CD14-positive monocyte (primary cell): ENCODE results near the gene TKT. TPM values are rescaled to one million over a fixed set of nuclear protein-coding genes. Genes with fewer than 3 reads are reported as not detected.

Experiments
- DNase-seq, 3 donors: peaks; one replicate each; pipeline ENCODE4 v3.0.0-alpha.2; 2011 to 2022
- H2AFZ ChIP-seq: 2 replicates; pipeline ENCODE4 v1.6.0; 2012; ENCODE audit warnings: mild to moderate bottlenecking, low read depth, low read length, inconsistent platforms; ENCODE audit not compliant: insufficient read depth, poor library complexity, severe bottlenecking
- H3K27ac ChIP-seq, 2 donors: 1 replicate in 1 of 2; 2 replicates in 1 of 2; pipeline ENCODE4 v1.5.1; 2012 to 2013; ENCODE audit warnings: low read length in 2 of 2, control low read depth in 1 of 2, inconsistent platforms in 1 of 2, low read depth in 1 of 2, mild to moderate bottlenecking in 1 of 2
- H3K27me3 ChIP-seq, 2 donors: one replicate each; pipeline versions ENCODE4 v1.6.0 to v1.6.1; 2011 to 2013; ENCODE audit warnings: low read length in 2 of 2; ENCODE audit not compliant: control insufficient read depth in 2 of 2, insufficient read depth in 2 of 2
- H3K36me3 ChIP-seq, 2 donors: replicated peaks in 1 of 2; 1 replicate in 1 of 2; 2 replicates in 1 of 2; pipeline versions ENCODE4 v1.5.1 to v1.6.1; 2012 to 2013; ENCODE audit warnings: low read length in 2 of 2, control low read depth in 1 of 2, inconsistent platforms in 1 of 2, mild to moderate bottlenecking in 1 of 2; ENCODE audit not compliant: insufficient read depth in 2 of 2, control insufficient read depth in 1 of 2
- H3K4me1 ChIP-seq, 2 donors: 1 replicate in 1 of 2; 2 replicates in 1 of 2; pipeline versions ENCODE4 v1.5.1 to v1.6.1; 2012 to 2013; ENCODE audit warnings: low read length in 2 of 2, control low read depth in 1 of 2, inconsistent platforms in 1 of 2, mild to moderate bottlenecking in 1 of 2, moderate library complexity in 1 of 2; ENCODE audit not compliant: insufficient read depth in 2 of 2, control insufficient read depth in 1 of 2
- H3K4me2 ChIP-seq: replicated peaks from 2 replicates; pipeline ENCODE3; 2012; ENCODE audit warnings: low read length, moderate library complexity, mild to moderate bottlenecking; ENCODE audit not compliant: poor library complexity, severe bottlenecking; ENCODE audit errors: extremely low read depth
- H3K4me3 ChIP-seq, 3 experiments: fragments of 200-600 bp in 1 of 3; sonication (generic) in 1 of 3; replicated peaks in 1 of 3; 1 replicate in 2 of 3; 2 replicates in 1 of 3; pipeline ENCODE4 v1.5.1; 2011 to 2013; ENCODE audit warnings: low read length in 3 of 3, mild to moderate bottlenecking in 3 of 3, control low read depth in 2 of 3, low read depth in 2 of 3, inconsistent platforms in 1 of 3, moderate library complexity in 1 of 3
- H3K79me2 ChIP-seq: 2 replicates; pipeline ENCODE4 v1.6.0; 2012; ENCODE audit warnings: mild to moderate bottlenecking, control low read depth, inconsistent platforms, low read length, moderate library complexity; ENCODE audit not compliant: insufficient read depth
- H3K9ac ChIP-seq: 2 replicates; pipeline ENCODE4 v1.6.0; 2017; ENCODE audit warnings: low read length, mild to moderate bottlenecking; ENCODE audit not compliant: insufficient read depth, poor library complexity, severe bottlenecking
- H3K9me3 ChIP-seq, 2 donors: replicated peaks in 1 of 2; 1 replicate in 1 of 2; 2 replicates in 1 of 2; pipeline versions ENCODE4 v1.5.1 to v1.6.1; 2012 to 2013; ENCODE audit warnings: low read length in 2 of 2, control low read depth in 1 of 2; ENCODE audit not compliant: control insufficient read depth in 1 of 2, insufficient read depth in 1 of 2
- H4K20me1 ChIP-seq: 2 replicates; pipeline ENCODE4 v1.6.0; 2012; ENCODE audit warnings: mild to moderate bottlenecking, low read length, control low read depth, moderate library complexity; ENCODE audit not compliant: insufficient read depth
- H3K27ac Mint-ChIP-seq, 7 donors: one replicate each; pipeline ENCODE4 v1.8.0; 2020; ENCODE audit warnings: mild to moderate bottlenecking in 7 of 7, mixed read lengths in 7 of 7, moderate library complexity in 6 of 7, inconsistent platforms in 2 of 7
- H3K27me3 Mint-ChIP-seq, 3 donors: one replicate each; pipeline ENCODE4 v1.8.0; 2021 to 2022; ENCODE audit warnings: low read depth in 3 of 3, mild to moderate bottlenecking in 3 of 3, mixed read lengths in 3 of 3, moderate library complexity in 3 of 3, inconsistent platforms in 1 of 3
- H3K36me3 Mint-ChIP-seq, 2 donors: one replicate each; pipeline ENCODE4 v1.8.0; 2020; ENCODE audit warnings: mixed read lengths in 2 of 2, inconsistent platforms in 1 of 2, mild to moderate bottlenecking in 1 of 2
- H3K4me1 Mint-ChIP-seq: one replicate; pipeline ENCODE4 v1.8.0; 2020; ENCODE audit warnings: mild to moderate bottlenecking, mixed read lengths
- H3K4me3 Mint-ChIP-seq, 2 donors: one replicate each; pipeline ENCODE4 v1.8.0; 2020; ENCODE audit warnings: mild to moderate bottlenecking in 2 of 2, mixed read lengths in 2 of 2, moderate library complexity in 1 of 2
- H3K9me3 Mint-ChIP-seq, 7 donors: one replicate each; pipeline ENCODE4 v1.8.0; 2020 to 2022; ENCODE audit warnings: mixed read lengths in 7 of 7, mild to moderate bottlenecking in 6 of 7, moderate library complexity in 6 of 7, inconsistent platforms in 2 of 7
- WGBS: methylation state at CpG from one replicate; pipeline ENCODE4 v1.1.5; 2013; ENCODE audit warnings: missing lambda C conversion rate; ENCODE audit not compliant: insufficient coverage; 5-methylcytosine and 5-hydroxymethylcytosine counted together
- intact Hi-C, 2 donors: fragments of 100-400 bp; cut with micrococcal nuclease; formaldehyde crosslinking; loops; one replicate each; pipeline versions ENCODE4 v1.15.0 to v1.15.1; 2023
- polyA plus RNA-seq, 3 donors: library from polyadenylated mRNA; depleted of rRNA in 1 of 3; unstranded in 2 of 3; stranded (reverse) in 1 of 3; fragments of 300-500 nt in 2 of 3; fragments of >200 nt in 1 of 3; fragmentation: Illumina TruSeq in 2 of 3; gene quantifications; 1 replicate in 2 of 3; 2 replicates in 1 of 3; pipeline ENCODE4 v1.2.3, GENCODE V29; 2012 to 2021
- TF ChIP-seq, protein P1 (sequence below): fragments of 200-600 bp; IDR thresholded peaks from one replicate; pipeline ENCODE4 v1.8.0; 2022; ENCODE audit warnings: antibody characterized with exemption, mild to moderate bottlenecking

TKT gene
- polyA plus RNA-seq, 3 donors = 496 to 582 (median 562) TPM

DNA sequence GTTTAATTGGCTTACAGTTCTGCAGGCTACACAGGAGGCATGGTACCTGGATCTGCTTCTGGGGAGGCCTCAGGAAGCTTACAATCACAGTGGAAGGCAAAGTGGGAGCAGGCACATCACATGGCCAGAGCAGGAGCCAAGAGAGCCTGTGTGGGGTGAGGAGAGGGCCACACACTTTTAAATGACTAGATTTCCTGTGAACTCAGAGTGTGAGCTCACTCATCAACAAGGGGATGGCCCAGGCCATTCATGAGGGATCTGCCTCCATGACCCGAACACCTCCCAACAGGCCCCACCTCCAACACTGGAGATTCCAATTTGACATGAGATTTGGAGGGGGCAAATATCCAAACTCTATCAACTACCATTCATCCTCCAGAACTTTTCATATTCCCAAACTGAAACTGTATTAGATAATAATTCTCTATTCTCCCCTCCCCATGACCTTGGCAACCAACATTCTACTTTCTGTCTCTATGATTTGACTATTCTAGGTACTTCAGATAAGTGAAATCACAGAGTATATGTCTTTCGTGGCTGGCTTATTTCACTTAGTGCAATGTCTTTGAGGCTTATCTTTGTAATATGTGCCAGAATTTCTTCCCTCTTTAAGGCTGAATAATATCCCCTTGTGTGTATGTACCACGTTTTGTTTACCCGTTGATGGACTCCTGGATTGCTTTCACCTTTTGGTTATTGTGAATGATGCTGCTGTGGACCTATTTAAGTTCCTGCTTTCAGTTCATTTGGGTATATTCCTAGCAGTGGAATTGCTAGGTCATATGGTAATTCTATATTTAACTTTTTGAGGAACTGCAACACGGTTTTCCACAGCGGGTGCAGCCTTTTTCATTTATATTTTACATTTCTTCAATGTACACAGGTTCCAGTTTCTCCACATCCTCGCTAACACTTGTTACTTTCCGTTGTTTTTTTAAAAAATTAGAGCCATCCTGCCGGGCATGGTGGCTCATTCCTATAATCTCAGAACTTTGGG is 43.8 kb downstream of the TKT start:
- no peaks in the 10 kb centered on the region for H3K79me2 ChIP-seq
- intact Hi-C loops = loop anchor here in 1 of 2 donors (10.0 kb wide), 1 partner anchor 63 kb away; no protein-coding TSS in a partner anchor
- no peak overlapping the region for H2AFZ ChIP-seq
- H3K27me3 Mint-ChIP-seq = peaks cover 0 to 3% (median 0%) of the 10 kb centered on the region in 3 donors
- peaks cover 5 to 35% (median 30%) of the 10 kb centered on the region in 7 donors for H3K9me3 Mint-ChIP-seq
- peak overlapping the region in 1 of 2 donors; percentile 69 for H3K4me3 Mint-ChIP-seq
- H3K36me3 Mint-ChIP-seq = peaks cover 8 to 20% of the 10 kb centered on the region in 2 donors
- peaks cover 20 to 25% of the 10 kb centered on the region in 2 donors for H3K9me3 ChIP-seq
- H3K9ac ChIP-seq = no peak overlapping the region
- H3K27me3 ChIP-seq = no peaks in the 10 kb centered on the region
- H4K20me1 ChIP-seq = no peaks in the 10 kb centered on the region
- peaks cover 15 to 23% of the 10 kb centered on the region in 2 donors for H3K4me1 ChIP-seq
- peaks cover 18% of the 10 kb centered on the region for H3K4me1 Mint-ChIP-seq
- peak; percentile 27 to 62 (median 46) for DNase-seq
- 7% methylated on average over 3 of the region's 9 CpGs for WGBS
- peak overlapping the region; percentile 21 to 58 for H3K27ac ChIP-seq
- TF ChIP-seq, protein P1, sequence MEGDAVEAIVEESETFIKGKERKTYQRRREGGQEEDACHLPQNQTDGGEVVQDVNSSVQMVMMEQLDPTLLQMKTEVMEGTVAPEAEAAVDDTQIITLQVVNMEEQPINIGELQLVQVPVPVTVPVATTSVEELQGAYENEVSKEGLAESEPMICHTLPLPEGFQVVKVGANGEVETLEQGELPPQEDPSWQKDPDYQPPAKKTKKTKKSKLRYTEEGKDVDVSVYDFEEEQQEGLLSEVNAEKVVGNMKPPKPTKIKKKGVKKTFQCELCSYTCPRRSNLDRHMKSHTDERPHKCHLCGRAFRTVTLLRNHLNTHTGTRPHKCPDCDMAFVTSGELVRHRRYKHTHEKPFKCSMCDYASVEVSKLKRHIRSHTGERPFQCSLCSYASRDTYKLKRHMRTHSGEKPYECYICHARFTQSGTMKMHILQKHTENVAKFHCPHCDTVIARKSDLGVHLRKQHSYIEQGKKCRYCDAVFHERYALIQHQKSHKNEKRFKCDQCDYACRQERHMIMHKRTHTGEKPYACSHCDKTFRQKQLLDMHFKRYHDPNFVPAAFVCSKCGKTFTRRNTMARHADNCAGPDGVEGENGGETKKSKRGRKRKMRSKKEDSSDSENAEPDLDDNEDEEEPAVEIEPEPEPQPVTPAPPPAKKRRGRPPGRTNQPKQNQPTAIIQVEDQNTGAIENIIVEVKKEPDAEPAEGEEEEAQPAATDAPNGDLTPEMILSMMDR = no peak
- peaks cover 0 to 13% of the 10 kb centered on the region in 2 donors for H3K36me3 ChIP-seq
- H3K27ac Mint-ChIP-seq = peak overlapping the region; percentile 2 to 84 (median 72)
- peak overlapping the region in 1 of 3 experiments; percentile 42 for H3K4me3 ChIP-seq
- H3K4me2 ChIP-seq = peak overlapping the region; percentile 39

DNA sequence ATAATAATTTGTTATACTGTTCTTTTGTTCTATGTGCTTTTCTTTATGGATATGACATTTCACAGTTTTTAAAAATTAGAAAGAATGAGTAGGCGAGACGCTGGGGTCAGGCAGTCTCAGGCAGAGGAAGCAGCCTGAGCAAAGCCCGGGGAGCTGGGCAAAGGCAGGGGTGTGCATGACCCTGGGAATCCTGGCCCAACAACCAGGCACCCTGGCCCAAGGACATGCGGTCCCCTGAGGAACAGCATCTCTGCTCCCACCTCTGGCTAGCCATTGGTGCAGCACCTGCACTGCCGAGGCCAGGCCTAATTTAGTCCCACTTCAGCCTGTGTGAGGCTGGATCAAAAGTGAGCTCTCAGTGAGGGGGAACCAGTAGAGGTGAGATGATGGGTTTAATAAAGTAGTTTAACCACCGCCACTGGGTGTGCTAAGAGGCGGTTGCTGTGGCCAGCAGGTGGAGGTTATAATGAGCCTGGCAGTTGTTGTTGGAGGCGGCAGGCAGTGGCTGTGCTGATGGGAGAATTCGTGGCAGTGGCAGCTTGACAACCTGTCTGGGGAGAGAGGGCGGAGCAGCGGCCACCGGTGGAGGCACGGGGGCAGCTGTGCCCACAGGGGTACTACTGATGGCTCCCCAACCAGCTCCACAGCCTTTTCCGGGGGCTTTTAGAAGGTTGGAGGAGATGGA is 53.3 kb downstream of the TKT start:
- peaks cover 9 to 15% of the 10 kb centered on the region in 2 donors for H3K36me3 Mint-ChIP-seq
- no peaks in the 10 kb centered on the region for H4K20me1 ChIP-seq
- H3K27me3 Mint-ChIP-seq = peaks cover 1 to 6% (median 2%) of the 10 kb centered on the region in 3 donors
- H3K4me3 ChIP-seq = no peak overlapping the region
- no peak for DNase-seq
- no peaks in the 10 kb centered on the region for H3K4me1 ChIP-seq
- TF ChIP-seq, protein P1 = no peak
- intact Hi-C loops = no loop called here
- H3K9me3 Mint-ChIP-seq = peaks cover 0 to 5% (median 2%) of the 10 kb centered on the region in 7 donors
- H3K9ac ChIP-seq = no peak overlapping the region
- no peak overlapping the region for H3K4me2 ChIP-seq
- WGBS = 89% methylated on average over 9 of the region's 14 CpGs
- no peaks in the 10 kb centered on the region for H3K27me3 ChIP-seq
- no peak overlapping the region for H3K27ac ChIP-seq
- H3K4me1 Mint-ChIP-seq = peaks cover 5% of the 10 kb centered on the region
- H3K27ac Mint-ChIP-seq = no peak overlapping the region
- H2AFZ ChIP-seq = no peak overlapping the region
- no peaks in the 10 kb centered on the region for H3K79me2 ChIP-seq
- H3K36me3 ChIP-seq = peaks cover 4 to 18% of the 10 kb centered on the region in 2 donors
- no peak overlapping the region for H3K4me3 Mint-ChIP-seq
- H3K9me3 ChIP-seq = no peaks in the 10 kb centered on the region
